SH-SY5Y (cell line): ENCODE results near the gene NRARP.

Experiments
- GATA2 ChIP-seq: IDR thresholded peaks from 2 replicates; pipeline ENCODE4 v1.6.1; 2011; ENCODE audit warnings: mild to moderate bottlenecking, low read depth, low read length
- GATA3 ChIP-seq: IDR thresholded peaks from 2 replicates; pipeline ENCODE4 v1.6.1; 2011; ENCODE audit warnings: low read depth, mild to moderate bottlenecking, low read length, moderate library complexity

DNA sequence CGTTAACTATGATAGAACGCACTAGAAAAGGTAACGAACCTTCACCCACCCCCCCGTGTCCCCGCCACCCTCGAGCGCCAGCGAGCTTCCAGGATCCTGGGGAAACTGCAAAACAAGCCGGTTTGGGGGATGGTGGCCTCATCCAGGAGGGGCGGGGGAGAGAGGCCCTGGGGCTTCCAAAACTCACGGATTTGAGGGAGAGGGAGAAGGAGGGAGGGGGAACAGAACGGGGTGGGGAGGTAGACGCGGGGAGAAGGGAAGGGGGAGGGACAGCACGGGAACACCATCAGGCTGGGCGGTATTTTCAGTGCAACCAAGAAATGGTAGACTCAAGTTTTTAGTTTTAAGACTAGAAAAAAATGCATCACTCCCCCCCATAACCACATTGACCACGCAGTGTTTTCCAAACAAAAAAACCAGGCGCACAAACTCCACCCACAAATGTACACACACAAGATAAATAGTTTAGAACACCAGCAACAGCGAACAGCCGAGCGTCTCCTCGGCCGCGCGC is 1.4 kb downstream of the NRARP start:
- TF ChIP-seq GATA2 (no peak), GATA3 (no peak)
